ENCODE measurements around the gene ZNRF3. TPM values are rescaled to one million over a fixed set of nuclear protein-coding genes. Genes with fewer than 3 reads are reported as not detected.
A peak's percentile ranks its signal among the peaks of the same experiment; 100 is the strongest.

The ZNRF3 gene
- total and polyA plus RNA-seq, 7 donors = 2.2 to 8.5 (median 4.9) TPM

DNA sequence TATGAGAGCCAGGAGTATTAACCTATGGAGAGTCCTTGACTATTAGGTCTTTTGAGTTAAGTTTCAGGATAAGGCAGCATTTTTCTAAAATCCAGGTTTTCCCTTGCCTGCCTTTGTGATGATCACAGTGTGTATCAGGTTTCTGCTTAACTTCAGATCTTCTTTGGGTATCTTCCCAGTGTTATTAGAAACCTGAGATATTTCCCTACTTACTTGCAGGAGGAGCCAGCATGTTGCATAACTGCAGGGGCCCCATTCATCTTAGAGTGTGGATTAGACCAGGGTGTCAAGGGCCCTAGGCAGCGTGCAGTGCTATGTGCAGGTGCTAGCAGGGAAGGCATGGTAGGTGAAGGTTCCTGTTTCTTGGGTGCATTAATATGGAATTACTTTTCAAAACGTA is 69.5 kb downstream of the ZNRF3 start:
- peaks cover 69% of the 10 kb centered on the region for H3K4me1 ChIP-seq
- no peaks in the 10 kb centered on the region for H3K36me3 ChIP-seq (ENCODE audit: insufficient read depth in 1 of 2, low read depth in 1 of 2)
- no peak for TF ChIP-seq CTCF (IDR thresholded peaks at IDR 0.05)
- intact Hi-C loops (cut with DNase I) = loop anchor here in 1 of 2 donors (5.0 kb wide), 1 partner anchor 46 kb away; no protein-coding TSS in a partner anchor
- no peak overlapping the region for H3K4me3 ChIP-seq
- H3K27me3 ChIP-seq (ENCODE audit: insufficient read depth in 3 of 3, low read length in 2 of 3) = no peaks in the 10 kb centered on the region
- H3K27ac ChIP-seq = peak overlapping the region; percentile 20
- WGBS, 3 donors = 23 to 36% (median 24%) methylated on average over 2 of the region's 2 CpGs
- peak; percentile 29 to 60 (median 48) for ATAC-seq
- H3K9me3 ChIP-seq = no peaks in the 10 kb centered on the region
- DNase-seq = no peak

GRCh38 chr22:28953403-28953802 is 70.0 kb downstream of the ZNRF3 start:
- no peak overlapping the region for H3K4me3 ChIP-seq
- no peak for TF ChIP-seq CTCF (IDR thresholded peaks at IDR 0.05)
- no peak for DNase-seq
- peaks cover 70% of the 10 kb centered on the region for H3K4me1 ChIP-seq
- 70 to 80% (median 71%) methylated on average over 2 of the region's 2 CpGs for WGBS, 3 donors
- H3K9me3 ChIP-seq = no peaks in the 10 kb centered on the region
- H3K36me3 ChIP-seq (ENCODE audit: insufficient read depth in 1 of 2, low read depth in 1 of 2) = no peaks in the 10 kb centered on the region
- intact Hi-C loops (cut with DNase I) = loop anchor here in 1 of 2 donors (5.0 kb wide), 1 partner anchor 46 kb away; no protein-coding TSS in a partner anchor
- no peaks in the 10 kb centered on the region for H3K27me3 ChIP-seq (ENCODE audit: insufficient read depth in 3 of 3, low read length in 2 of 3)
- ATAC-seq = no peak
- peak overlapping the region; percentile 20 for H3K27ac ChIP-seq

DNA sequence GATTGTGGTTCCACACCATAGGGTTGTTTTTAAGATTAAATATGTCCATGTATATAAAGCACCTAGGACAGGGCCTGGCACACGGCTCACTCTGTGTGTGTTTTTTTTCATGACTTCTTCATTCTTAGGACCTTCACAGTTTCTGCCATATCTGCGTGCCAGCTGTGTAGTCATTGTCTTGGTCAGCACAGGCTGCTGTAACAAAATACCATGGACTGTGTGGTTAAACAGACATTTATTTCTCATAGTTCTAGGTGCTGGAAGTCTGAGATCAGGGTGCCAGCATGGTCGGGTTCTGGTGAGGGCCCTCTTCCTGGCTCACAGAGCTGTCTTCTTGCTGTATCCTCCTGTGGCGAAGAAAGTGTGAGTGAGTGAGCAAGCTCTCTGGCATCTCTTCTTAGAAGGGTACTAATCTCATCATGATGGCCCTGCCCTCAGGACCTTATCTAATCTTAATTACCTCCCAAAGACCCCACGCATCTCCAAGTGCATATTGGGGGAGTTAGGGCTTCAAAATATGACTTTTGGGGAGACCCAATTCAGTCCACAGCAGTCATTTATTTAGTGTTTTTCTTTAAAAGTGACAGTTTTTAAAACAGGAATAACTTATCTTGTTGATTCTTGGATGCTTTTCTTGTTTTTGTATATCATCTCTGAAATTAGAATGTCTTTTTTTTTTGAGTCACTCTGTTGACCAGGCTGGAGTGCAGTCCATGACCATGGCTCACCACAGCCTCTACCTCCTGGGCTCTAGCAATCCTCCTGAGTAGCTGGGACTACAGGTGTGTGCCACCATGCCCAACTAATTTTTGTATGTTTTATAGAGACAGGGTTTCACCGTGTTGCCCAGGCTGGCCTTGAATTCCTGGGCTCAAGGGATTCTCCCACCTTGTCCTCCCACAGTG is 70.9 kb downstream of the ZNRF3 start:
- no peak for TF ChIP-seq CTCF (IDR thresholded peaks at IDR 0.05)
- H3K4me3 ChIP-seq = no peak overlapping the region
- H3K9me3 ChIP-seq = no peaks in the 10 kb centered on the region
- peaks cover 77% of the 10 kb centered on the region for H3K4me1 ChIP-seq
- H3K27ac ChIP-seq = peak overlapping the region; percentile 10
- DNase-seq (no peak), ATAC-seq (no peak)
- no peaks in the 10 kb centered on the region for H3K36me3 ChIP-seq (ENCODE audit: insufficient read depth in 1 of 2, low read depth in 1 of 2)
- intact Hi-C loops (cut with DNase I) = loop anchor here in 1 of 2 donors (5.0 kb wide), 1 partner anchor 47 kb away; no protein-coding TSS in a partner anchor
- 79 to 85% (median 80%) methylated on average over 6 of the region's 6 CpGs for WGBS, 3 donors
- H3K27me3 ChIP-seq (ENCODE audit: insufficient read depth in 3 of 3, low read length in 2 of 3) = no peaks in the 10 kb centered on the region

GRCh38 chr22:28955817-28956216 is 72.4 kb downstream of the ZNRF3 start:
- ATAC-seq (no peak), DNase-seq (no peak)
- Histone ChIP-seq H3K4me3 (no peak overlapping the region), H3K27ac (no peak overlapping the region), H3K27me3 (ENCODE audit: insufficient read depth in 3 of 3, low read length in 2 of 3) (no peaks in the 10 kb centered on the region), H3K9me3 (no peaks in the 10 kb centered on the region), H3K4me1 (peaks cover 70% of the 10 kb centered on the region), H3K36me3 (ENCODE audit: insufficient read depth in 1 of 2, low read depth in 1 of 2) (no peaks in the 10 kb centered on the region)
- intact Hi-C loops (cut with DNase I) = no loop called here
- WGBS, 3 donors = 89 to 90% (median 90%) methylated on average over 5 of the region's 5 CpGs
- no peak for TF ChIP-seq CTCF (IDR thresholded peaks at IDR 0.05)
